ENCODE data around the gene DCBLD2.

The DCBLD2 gene

GRCh38 chr3:98761643-98762229 lies 139.8 kb downstream of the DCBLD2 start:
- H3K4me3 ChIP-seq (ENCODE audit: low read length), result no peak overlapping the region
- no peaks in the 10 kb centered on the region for H3K27me3 ChIP-seq (ENCODE audit: insufficient read depth, low read length)
- peaks cover 9% of the 10 kb centered on the region; the same call in 1 of the 2 replicates for H3K4me1 ChIP-seq (ENCODE audit: insufficient read depth, low read length)
- no peak overlapping the region for H3K27ac ChIP-seq (ENCODE audit: low read length)
- H3K36me3 ChIP-seq (ENCODE audit: insufficient read depth, low read depth, low read length), result no peaks in the 10 kb centered on the region
- H3K9ac ChIP-seq (ENCODE audit: low read depth, low read length), result no peak overlapping the region
- H3K9me3 ChIP-seq (ENCODE audit: insufficient read depth, low read depth, low read length), result no peaks in the 10 kb centered on the region

- Histone ChIP-seq H3K9ac (ENCODE audit: low read depth, low read length) (no peak overlapping the region), H3K9me3 (ENCODE audit: insufficient read depth, low read depth, low read length) (no peaks in the 10 kb centered on the region), H3K27ac (ENCODE audit: low read length) (no peak overlapping the region), H3K27me3 (ENCODE audit: insufficient read depth, low read length) (no peaks in the 10 kb centered on the region), H3K4me1 (ENCODE audit: insufficient read depth, low read length) (peaks cover 9% of the 10 kb centered on the region; the same call in 1 of the 2 replicates), H3K4me3 (ENCODE audit: low read length) (no peak overlapping the region), H3K36me3 (ENCODE audit: insufficient read depth, low read depth, low read length) (no peaks in the 10 kb centered on the region)
Observed at GRCh38 chr3:98759629-98760028, 141.9 kb downstream of the DCBLD2 start.

GRCh38 chr3:98755601-98756000 lies 145.9 kb downstream of the DCBLD2 start:
- H3K36me3 ChIP-seq (ENCODE audit: insufficient read depth, low read depth, low read length), result no peaks in the 10 kb centered on the region
- H3K4me1 ChIP-seq (ENCODE audit: insufficient read depth, low read length), result no peaks in the 10 kb centered on the region
- no peaks in the 10 kb centered on the region for H3K9me3 ChIP-seq (ENCODE audit: insufficient read depth, low read depth, low read length)
- H3K9ac ChIP-seq (ENCODE audit: low read depth, low read length), result no peak overlapping the region
- H3K27ac ChIP-seq (ENCODE audit: low read length), result no peak overlapping the region
- no peaks in the 10 kb centered on the region for H3K27me3 ChIP-seq (ENCODE audit: insufficient read depth, low read length)
- H3K4me3 ChIP-seq (ENCODE audit: low read length), result no peak overlapping the region

DNA sequence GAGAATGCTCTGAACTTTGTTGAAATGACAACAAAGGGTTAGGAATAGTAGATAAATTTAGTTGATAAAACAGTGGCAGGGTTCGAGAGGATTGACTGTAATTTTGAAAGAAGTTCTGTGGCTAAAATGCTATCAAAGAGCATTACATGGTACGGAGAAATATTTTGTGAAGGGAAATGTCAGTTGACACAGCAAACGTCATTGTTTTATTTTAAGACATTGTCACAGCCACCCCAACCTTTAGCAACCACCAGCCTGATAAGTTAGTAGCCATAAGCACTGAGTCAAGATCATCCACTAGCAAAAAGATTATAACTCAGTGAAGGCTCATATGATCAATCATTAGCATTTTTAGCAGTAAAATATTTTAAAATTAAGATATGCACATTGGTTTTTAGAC lies 147.0 kb downstream of the DCBLD2 start:
- Histone ChIP-seq H3K9ac (ENCODE audit: low read depth, low read length) (no peak overlapping the region), H3K9me3 (ENCODE audit: insufficient read depth, low read depth, low read length) (no peaks in the 10 kb centered on the region), H3K27ac (ENCODE audit: low read length) (no peak overlapping the region), H3K4me1 (ENCODE audit: insufficient read depth, low read length) (no peaks in the 10 kb centered on the region), H3K36me3 (ENCODE audit: insufficient read depth, low read depth, low read length) (no peaks in the 10 kb centered on the region), H3K27me3 (ENCODE audit: insufficient read depth, low read length) (no peaks in the 10 kb centered on the region), H3K4me3 (ENCODE audit: low read length) (no peak overlapping the region)

GRCh38 chr3:98750276-98750919 lies 151.1 kb downstream of the DCBLD2 start:
- H3K9ac ChIP-seq (ENCODE audit: low read depth, low read length), result no peak overlapping the region
- no peaks in the 10 kb centered on the region for H3K27me3 ChIP-seq (ENCODE audit: insufficient read depth, low read length)
- no peaks in the 10 kb centered on the region for H3K36me3 ChIP-seq (ENCODE audit: insufficient read depth, low read depth, low read length)
- H3K4me3 ChIP-seq (ENCODE audit: low read length), result no peak overlapping the region
- H3K4me1 ChIP-seq (ENCODE audit: insufficient read depth, low read length), result no peaks in the 10 kb centered on the region
- no peak overlapping the region for H3K27ac ChIP-seq (ENCODE audit: low read length)
- H3K9me3 ChIP-seq (ENCODE audit: insufficient read depth, low read depth, low read length), result no peaks in the 10 kb centered on the region

DNA sequence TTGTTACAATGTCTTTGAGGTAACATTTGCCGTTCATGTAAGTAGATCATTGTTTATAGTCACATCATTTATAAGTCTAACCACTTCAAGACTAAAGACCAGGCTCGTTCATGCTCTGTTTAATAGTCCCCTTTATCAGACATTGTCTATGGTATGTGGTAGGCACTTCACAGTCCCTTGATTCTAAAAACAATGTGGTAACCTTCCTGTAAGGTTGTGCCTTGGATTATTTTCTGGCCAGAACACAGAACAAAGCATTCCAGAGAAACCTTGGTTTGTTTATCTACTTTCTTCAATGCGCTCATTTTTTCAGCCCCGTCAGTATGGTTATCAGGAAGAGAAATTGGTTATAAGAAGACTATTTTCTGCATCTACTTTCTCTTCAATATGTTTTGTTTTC lies 154.6 kb downstream of the DCBLD2 start:
- no peaks in the 10 kb centered on the region for H3K9me3 ChIP-seq (ENCODE audit: insufficient read depth, low read depth, low read length)
- no peaks in the 10 kb centered on the region for H3K36me3 ChIP-seq (ENCODE audit: insufficient read depth, low read depth, low read length)
- H3K27me3 ChIP-seq (ENCODE audit: insufficient read depth, low read length), result no peaks in the 10 kb centered on the region
- H3K9ac ChIP-seq (ENCODE audit: low read depth, low read length), result no peak overlapping the region
- H3K4me1 ChIP-seq (ENCODE audit: insufficient read depth, low read length), result no peaks in the 10 kb centered on the region
- H3K4me3 ChIP-seq (ENCODE audit: low read length), result no peak overlapping the region
- no peak overlapping the region for H3K27ac ChIP-seq (ENCODE audit: low read length)

GRCh38 chr3:98746122-98746521 lies 155.4 kb downstream of the DCBLD2 start:
- Histone ChIP-seq H3K4me1 (ENCODE audit: insufficient read depth, low read length) (no peaks in the 10 kb centered on the region), H3K27ac (ENCODE audit: low read length) (no peak overlapping the region), H3K9me3 (ENCODE audit: insufficient read depth, low read depth, low read length) (no peaks in the 10 kb centered on the region), H3K4me3 (ENCODE audit: low read length) (no peak overlapping the region), H3K27me3 (ENCODE audit: insufficient read depth, low read length) (no peaks in the 10 kb centered on the region), H3K9ac (ENCODE audit: low read depth, low read length) (no peak overlapping the region), H3K36me3 (ENCODE audit: insufficient read depth, low read depth, low read length) (no peaks in the 10 kb centered on the region)

Measured in iPS-20b (cell line).